GM21529 (cell line): ENCODE data around the gene TRIM72.
"Not testable (repeated sequence)": the region's sequence is repeated elsewhere in the genome, so short reads cannot be mapped to it uniquely, and the experiment has no call there.

Experiments used
- ATAC-seq: cut with Tn5 transposase; IDR thresholded peaks from one replicate; pipeline ENCODE4 v1.9.1; 2021; ENCODE audit not compliant: unreplicated experiment

Gene TRIM72

DNA sequence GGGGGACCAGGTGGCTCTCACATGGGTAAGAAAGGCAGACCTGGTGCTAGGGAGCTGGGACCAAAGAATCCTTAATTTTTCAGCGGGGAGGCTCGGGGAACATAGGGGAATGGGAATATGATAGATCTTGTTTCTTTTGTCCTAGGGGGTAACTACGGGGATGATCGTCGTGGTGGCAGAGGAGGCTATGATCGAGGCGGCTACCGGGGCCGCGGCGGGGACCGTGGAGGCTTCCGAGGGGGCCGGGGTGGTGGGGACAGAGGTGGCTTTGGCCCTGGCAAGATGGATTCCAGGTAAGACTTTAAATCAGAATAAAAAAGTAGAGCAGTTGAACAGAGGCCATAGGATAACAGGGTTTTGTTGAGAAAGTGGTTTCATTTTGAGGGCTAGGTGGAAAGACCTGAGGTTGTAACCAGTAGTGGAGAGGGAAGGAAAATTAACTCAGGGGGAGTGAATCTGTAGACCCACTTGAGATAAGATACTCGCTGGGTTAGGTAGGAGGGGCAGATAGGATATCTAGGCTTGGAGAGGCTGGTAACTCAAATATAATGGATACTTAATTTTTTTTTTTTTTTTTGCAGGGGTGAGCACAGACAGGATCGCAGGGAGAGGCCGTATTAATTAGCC lies 23.0 kb upstream of the TRIM72 start:
- no peak for ATAC-seq

DNA sequence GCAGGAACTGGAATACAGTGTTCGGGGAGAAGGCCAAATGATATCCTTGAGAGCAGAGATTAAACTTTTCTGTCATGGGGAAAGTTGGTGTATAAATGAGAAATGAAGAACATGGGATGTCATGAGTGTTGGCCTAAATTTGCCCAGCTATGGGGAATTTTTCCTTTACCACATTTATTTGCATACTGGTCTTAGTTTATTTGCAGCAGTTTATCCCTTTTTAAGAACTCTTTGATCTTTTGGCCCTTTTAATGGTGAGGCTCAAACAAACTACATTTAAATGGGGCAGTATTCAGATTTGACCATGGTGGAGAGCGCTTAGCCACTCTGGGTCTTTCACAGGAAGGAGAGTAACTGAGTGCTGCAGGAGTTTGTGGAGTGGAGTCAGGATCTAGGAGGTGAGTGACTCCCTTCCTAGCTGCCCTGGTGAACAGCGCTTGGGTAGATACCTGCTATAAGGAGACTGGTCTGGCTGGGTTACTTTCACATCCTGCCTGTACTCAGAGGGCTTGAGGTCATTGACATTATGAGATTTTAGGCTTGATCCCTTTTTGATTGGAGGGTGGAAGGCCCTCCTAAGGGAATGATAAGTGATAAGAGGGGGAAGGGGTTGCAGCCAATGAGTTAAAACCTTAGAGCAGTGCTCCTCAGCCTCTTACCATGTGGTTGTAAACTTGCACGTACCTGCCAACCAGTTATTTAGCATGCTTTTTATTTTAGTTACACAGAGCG lies 22.1 kb upstream of the TRIM72 start:
- ATAC-seq: no peak

DNA sequence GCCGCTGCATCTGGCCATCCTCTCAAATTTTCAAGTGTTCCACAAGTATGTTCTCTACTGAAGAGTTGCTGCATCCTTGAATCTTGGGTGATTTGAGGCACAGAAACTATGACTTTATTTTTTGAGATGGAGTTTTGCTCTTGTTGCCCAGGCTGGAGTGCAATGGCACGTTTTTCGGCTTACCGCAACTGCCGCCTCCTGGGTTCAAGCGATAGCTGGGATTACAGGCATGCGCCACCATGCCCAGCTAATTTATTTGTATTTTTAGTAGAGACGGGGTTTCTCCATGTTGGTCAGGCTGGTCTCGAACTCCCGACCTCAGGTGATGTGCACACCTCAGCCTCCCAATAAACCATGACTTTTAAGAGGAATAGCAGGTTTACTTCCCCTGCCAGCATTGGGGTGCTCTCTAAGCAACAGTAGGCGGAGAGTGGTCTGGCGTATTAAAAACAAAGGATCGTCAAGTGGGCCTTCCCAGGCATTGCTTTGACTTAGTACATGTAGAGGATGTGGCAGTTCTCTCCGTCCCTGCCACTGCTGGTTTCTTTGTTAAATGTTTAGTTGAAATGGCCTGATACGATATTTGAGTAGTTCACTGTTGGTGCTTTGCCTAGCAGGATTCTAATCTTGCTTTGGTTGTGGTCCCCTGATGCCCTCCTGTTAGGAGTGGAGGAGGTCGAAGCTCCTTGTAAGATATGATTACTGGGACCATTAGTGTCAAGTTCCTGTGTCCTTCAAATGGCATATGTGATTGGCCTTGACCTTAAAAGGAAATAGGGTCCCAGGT lies 20.9 kb upstream of the TRIM72 start:
- ATAC-seq: no peak

DNA sequence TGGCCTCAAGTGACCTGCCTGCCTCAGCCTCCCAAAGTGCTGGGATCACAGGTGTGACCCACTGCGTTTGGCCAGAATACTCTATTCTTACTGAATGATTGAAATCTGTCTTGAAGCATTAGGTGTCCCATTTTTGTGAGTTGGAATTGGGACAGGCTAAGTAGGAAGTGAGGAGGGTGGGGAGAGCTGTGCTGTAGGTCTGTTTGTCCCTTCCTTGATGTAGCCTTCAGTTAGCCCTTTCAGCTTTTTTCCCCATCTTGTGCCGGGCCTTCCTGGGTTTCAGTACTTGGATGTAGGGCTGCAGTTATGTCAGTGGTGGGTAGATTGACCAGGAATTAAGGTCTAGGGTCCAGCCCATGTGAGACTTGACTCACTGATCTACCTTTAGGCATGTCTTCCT lies 20.0 kb upstream of the TRIM72 start:
- ATAC-seq: no peak

DNA sequence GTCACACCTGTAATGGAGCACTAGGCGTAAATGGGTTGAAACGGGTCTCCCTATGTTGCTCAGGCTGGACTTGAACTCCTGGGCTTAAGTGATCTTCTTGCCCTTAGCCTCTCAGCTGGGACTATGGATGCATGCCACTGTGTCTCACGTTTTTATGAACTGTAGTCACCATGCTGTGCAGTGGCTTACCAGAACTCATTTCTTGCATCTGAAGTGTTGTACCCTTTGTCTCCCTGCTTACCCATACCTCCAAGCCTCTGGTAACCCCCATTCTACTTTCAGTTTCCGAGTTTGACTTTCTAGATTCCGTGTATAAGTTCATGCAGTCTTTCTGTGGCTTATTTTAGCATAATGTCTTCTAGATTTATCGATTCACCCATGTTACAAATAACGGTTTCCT lies 19.0 kb upstream of the TRIM72 start:
- ATAC-seq: no peak

DNA sequence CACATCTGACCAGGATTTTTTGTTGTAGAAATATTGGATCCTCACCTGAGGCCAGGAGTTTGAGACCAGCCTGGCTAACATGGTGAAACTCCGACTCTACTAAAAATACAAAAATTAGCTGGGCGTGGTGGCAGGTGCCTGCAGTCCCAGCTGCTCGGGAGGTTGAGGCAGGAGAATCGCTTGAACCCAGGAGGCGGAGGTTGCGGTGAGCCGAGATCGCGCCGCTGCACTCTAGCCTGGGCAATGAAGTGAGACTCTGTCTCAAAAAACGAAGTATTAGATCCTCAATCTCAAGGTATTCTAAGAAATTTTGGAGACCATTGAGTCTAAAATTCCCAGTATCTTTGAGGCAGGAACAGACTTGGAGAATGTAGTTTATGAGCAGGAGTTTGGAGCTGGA lies 18.1 kb upstream of the TRIM72 start:
- ATAC-seq: not testable (repeated sequence)

DNA sequence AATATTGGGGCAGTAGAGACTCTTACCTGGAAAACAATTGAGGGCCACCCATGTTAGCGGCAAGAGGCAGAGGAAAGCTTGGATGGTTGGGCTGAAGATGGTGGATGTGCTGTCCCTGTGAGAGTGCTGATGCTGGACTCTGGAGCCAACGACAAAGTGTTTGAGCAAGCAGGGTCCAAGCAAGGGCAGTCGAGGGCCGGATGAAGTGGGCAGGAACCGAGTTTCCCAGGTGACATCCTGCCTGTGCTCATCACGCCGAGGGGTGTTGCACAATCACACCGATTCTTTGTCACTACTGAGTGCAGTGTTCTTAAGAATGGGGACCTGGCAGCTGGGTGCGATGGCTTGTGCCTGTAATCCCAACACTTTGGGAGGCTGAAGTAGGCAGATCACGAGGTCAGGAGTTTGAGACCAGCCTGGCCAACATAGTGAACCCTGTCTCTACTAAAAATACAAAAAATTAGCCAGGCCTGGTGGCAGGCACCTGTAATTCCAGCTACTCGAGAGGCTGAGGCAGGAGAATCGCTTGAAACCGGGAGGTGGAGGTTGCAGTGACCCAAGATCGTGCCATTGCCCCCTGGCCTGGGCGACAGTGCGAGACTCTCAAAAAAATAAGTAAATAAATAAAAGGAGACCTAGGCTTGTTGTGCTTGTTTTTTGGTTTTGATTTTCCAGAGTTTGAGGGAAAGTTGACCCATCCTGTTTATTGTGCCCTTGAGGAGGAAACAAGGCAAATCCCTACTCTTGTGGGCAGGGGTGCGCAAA lies 17.4 kb upstream of the TRIM72 start:
- ATAC-seq: no peak

DNA sequence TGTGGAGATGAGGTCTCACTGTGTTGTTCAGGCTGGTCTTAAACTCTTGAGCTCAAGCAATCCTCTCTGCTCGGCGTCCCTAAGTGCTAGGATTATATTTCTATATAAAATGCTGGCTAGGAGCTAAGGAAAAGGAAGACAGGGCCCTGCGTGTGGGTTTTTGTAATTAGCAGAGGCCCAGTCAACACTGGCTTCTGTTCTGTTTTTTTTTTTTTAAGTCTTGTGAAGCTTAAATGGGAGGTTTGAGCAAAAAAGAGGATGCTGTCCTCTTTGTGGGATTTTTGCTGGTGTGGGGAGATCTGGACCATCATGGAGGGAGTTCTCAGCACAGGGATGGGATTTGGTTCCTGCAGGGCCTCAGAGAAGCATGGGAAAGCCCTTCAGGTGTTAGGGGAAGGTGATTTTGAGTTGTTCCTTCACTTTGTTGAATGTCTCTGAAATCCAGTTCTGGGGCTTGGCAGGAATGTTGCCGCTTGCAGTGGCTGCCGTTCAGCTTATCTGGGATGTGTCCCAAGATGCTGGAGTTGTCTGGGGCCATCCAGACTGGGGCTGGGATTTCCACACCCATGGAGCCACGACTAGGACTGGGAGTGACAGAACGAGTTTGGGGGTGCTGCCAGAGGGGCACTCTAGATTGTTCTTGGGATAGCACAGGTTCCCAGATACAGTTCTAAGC lies 15.6 kb upstream of the TRIM72 start:
- ATAC-seq: no peak

DNA sequence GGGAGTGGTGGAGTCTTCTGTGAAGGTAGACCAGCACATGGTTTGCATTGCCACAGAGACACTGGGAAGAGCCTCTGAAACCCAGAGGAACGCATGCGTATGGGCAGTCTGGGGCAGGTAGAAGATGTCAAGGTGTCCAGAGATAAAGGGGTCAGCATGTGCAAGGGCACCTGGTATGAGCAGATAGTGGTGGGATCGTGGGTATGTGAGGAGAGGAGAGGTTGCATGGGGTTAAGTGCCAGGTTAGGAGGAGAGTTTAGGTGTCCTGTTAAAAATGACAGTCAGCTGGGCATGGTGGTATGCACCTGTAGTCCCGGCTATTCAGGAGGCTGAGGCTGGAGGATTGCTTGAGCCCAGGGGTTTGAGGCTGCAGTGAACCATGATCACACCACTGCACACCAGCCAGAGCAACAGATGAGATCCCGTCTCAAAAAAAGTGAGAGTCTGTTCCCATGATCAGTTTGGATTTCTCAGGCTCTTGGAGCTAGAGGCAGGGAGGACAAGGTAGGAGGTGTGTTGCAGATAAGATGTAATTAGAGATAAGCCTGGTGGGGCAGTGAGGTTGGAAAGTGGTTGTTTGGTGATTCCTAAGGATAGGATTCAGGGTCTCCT lies 14.4 kb upstream of the TRIM72 start:
- no peak for ATAC-seq

DNA sequence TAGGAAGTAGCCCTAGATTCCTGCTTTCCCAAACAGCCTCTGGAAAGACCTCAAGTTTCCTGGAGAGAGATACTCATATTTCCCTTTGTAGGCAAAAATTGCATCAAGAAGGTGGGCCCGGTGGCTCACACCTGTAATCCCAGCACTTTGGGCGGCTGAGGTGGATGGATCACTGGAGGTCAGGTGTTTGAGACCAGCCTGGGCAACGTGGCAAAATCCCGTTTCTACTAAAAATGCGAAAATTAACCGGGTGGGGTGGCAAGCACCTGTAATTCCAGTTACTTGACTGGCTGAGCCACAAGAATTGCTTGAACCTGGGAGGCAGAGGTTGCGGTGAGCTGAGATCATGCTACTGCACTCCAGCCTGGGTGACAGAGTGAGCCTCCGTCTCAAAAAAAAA lies 13.8 kb upstream of the TRIM72 start:
- ATAC-seq: not testable (repeated sequence)

DNA sequence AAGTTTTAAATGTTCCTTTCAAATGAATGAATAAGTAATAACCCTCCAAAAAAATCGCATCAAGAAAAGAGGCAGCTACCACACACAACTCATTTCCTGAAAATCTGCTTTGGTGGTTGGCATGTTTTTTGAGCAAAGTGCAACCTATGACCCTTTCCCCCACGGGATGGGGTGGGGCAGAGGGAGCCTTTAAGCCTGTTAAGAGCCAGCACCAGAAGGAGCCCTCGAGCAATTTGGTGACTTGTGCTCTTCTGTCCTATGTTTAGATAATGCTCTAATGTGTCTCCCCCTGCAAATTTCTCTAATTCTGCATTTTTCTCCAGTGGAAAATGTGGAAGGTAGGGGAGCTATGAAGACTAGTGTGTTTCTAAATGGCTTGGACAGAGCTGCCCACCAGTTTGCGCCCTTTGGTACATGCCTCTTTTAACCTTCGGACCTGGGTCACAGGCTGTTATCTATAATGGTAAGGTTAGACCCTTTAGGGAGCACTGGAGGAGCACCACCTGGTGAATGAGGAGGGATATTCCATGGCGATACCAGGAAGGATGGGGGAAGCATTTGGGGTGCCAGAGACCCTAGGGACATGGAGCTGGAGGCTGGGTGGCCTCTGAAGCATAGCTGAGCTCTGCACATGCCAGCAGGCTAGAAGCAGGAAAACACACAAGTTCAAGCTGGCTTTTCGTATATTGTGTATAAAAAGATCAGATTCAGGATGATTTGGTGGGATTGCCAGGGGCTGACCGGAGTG lies 12.9 kb upstream of the TRIM72 start:
- ATAC-seq: no peak

DNA sequence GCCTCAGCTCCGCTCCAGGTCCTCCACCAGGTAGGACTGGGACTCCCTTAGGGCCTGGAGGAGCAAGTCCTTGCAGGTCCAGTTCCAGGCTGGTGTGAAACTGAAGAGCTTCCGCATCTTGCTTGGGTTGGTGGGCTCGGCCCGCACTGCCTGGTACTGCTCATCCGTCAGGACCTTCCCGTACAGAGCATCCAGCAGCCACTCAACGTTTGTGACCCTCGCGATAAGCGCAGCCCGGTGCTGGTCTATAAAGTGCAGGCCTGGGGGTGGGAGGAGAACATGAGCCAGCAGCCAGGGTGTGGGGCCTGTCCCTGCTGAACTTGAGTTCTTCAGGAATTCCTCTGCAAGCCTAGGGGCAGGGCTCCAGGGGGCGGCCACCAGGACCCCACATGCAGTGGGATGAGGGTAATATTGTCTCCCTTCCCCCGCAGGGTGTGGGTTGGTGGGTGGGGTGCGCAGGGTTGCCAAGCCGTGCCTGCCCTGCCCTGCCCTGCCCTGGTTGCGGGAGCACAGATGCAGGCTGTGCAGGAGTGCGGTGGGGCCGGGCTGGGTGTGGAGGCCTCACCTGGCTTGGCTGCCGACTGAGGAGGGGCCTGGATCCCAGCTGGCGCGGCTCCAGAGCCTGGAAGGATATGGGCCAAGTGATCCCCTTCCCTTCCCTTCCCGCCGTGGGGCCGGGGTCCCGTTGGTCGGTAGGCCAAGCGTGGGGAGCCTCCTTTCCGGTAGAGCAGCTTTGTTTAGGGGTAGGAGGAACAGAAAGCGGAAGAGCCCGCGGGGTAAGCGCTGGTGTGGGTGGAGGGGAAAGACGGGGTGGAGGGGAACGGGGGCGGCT lies 12.1 kb upstream of the TRIM72 start:
- ATAC-seq: peak; percentile 58

DNA sequence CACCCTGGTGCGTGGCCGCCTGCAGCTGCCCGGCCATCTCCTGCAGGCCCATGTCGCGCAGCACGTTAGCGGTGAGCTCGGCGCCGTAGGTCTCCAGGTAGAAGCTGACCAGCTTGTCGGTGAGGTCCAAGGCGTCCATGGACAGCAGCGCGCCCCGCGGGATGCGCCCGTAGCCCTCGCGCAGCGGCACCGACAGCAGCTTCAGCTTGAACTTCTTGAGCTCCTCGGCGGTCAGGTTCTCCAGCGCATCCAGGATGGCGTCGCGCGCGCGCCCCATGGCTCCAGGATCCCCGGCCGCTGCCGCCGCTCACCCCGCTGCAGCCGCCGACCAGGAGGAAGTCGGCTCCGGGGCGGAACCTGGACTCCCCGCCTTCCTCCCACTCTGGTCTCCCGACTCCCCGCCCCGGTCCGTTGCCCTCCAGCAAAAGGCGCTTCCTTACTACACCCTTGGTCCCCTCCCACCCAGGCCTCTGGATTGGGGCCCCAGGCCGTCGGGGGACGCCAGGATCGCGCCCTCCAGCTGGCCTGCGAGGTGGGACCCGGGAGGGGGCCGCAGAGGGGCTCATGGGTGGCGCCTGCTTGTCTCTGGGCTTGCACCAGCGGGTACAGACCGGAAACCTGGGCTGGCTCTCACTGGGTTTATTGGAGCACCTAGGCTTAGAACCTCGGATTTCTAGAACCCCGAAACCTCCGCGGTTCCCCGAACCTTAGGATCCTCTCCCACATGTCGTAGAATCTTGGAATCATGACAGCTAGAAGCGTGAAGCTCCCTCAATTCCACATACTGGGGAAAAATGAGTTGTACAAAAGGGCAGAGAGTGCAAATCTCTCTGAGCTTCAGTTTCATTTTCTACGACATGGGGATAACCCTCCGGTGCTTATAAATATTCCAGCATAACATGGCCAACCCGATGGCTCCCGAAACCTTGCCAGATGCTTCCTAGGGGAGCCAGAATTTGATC lies 11.2 kb upstream of the TRIM72 start, which contains the start of gene PYCARD:
Gene PYCARD (minus strand): TSS at position 347 of the 962 bp plus-strand sequence. CDS start 70 bp downstream, at position 277.
- peak; percentile 34 for ATAC-seq

DNA sequence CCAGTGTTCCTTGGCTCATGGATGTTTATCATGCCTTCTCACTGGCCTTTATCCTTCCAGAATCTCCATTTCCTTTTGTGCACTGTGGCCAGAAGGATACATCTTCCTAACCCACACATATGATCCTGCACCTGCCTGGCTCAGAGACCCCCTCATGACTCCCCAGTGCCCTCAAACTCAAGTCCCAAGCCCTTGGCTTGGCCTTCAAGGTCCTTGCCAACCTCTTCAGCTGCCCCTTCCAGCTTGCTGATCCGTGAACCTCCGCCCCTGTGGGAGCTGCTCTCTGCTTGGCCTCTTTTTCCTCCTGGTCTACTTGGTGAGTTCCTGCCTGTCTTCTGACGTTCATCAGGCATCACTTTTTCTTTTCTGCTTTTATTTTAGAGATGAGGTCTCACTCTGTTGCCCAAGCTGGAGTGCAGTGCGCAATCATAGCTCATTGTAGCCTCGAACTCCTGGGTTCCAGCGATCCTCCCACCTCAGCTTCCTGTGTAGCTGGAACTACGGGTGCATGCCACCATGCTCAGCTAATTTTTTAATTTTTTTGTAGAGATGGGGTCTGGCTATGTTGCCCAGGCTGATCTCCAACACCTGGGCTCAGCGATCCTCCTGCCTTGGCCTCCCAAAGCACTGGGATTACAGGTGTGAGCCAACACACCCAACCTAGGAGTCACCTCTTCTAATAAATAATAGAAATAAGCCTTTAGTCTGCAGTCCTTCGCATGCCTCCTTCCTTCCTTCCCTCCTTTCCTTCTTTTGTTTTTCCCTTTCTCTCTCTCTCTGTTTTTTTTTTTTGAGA lies 8.8 kb upstream of the TRIM72 start:
- ATAC-seq: no peak

DNA sequence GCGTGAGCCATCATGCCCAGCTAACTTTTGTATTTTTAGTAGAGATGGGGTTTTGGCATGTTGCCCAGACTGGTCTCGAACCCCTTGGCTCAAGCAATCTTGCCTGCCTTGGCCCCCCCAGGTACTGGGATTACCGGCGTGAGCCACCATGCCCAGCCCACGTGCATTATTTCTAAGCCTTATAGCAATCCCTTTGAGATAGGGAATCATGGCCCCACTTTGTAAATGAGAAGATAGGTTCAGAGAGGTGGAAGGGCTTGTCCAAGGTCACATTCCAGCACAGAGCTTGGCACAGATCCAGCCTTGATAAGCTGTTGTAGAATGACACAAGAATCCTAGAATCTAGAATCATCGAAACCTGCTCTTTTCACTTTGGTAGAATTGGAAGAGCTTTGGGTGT lies 7.1 kb upstream of the TRIM72 start:
- no peak for ATAC-seq

DNA sequence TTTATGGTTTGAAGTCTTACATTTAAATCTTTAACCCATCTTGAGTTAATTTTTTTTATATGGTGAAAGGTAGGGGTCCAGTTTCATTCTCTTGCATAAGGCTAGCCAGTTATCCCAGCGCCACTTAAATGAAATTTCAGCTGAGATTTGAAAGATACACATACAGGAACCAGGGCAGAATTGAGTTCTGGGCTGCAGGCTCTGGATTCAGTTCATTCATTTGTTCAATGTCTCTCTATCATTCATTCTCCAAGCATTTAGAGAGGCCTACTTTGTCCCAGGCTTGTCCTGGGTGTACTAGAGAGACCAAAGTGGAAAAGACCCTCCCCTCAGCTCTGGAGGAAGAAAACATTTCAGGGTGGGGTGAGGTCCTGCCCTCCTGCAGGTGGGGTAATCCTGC lies 577 bp upstream of the TRIM72 start:
- ATAC-seq: no peak
